H1 (cell line): ENCODE measurements around the gene DPF3. TPM values are rescaled to one million over a fixed set of nuclear protein-coding genes. Genes with fewer than 3 reads are reported as not detected.

Source experiments
- CTCF ChIA-PET: fragments of 300-600 bp; sonication (Branson Sonifier 250); formaldehyde crosslinking; loops from one replicate; lab custom pipeline; 2021; ENCODE audit not compliant: partially characterized antibody; lab: Charles Lee
- POLR2A ChIA-PET: fragments of 300-600 bp; sonication (Branson Sonifier 250); formaldehyde crosslinking; loops from one replicate; lab custom pipeline; 2021; ENCODE audit warnings: inconsistent platforms; ENCODE audit not compliant: partially characterized antibody; lab: Charles Lee
- DNase-seq, 2 experiments: peaks; one replicate each; pipeline versions ENCODE4 v3.0.0 to v3.0.0-alpha.2; 2010 to 2022; ENCODE audit warnings: low spot score in 2 of 2, low read depth in 1 of 2, mixed read lengths in 1 of 2
- FAIRE-seq: peaks from 2 replicates; lab custom pipeline; 2011; peaks lifted over from hg19 to GRCh38; lab: Jason Lieb, UNC
- H2AFZ ChIP-seq: 2 replicates; pipeline ENCODE4 v1.8.1; 2012; ENCODE audit warnings: low read length, inconsistent platforms
- H2AK5ac ChIP-seq: 2 replicates; pipeline ENCODE4 v1.6.1; 2013; ENCODE audit warnings: low read depth, low read length
- H2BK120ac ChIP-seq: replicated peaks from 2 replicates; pipeline ENCODE3; 2013; ENCODE audit warnings: low read depth, low read length, inconsistent platforms
- H2BK12ac ChIP-seq: 2 replicates; pipeline ENCODE4 v1.6.1; 2013; ENCODE audit warnings: low read depth, low read length
- H2BK15ac ChIP-seq: 2 replicates; pipeline ENCODE4 v1.6.1; 2013; ENCODE audit warnings: low read length
- H2BK20ac ChIP-seq: 2 replicates; pipeline ENCODE4 v1.6.1; 2013; ENCODE audit warnings: low read length
- H2BK5ac ChIP-seq: 2 replicates; pipeline ENCODE4 v1.6.1; 2013; ENCODE audit warnings: low read depth, low read length
- H3K14ac ChIP-seq: 2 replicates; pipeline ENCODE4 v1.6.1; 2013; ENCODE audit warnings: inconsistent platforms; ENCODE audit not compliant: insufficient read length
- H3K18ac ChIP-seq: 2 replicates; pipeline ENCODE4 v1.6.1; 2013; ENCODE audit warnings: low read length; ENCODE audit errors: extremely low read depth
- H3K23ac ChIP-seq: 2 replicates; pipeline ENCODE4 v1.6.1; 2013; ENCODE audit warnings: inconsistent platforms; ENCODE audit not compliant: insufficient read length
- H3K23me2 ChIP-seq: 2 replicates; pipeline ENCODE4 v1.6.1; 2013; ENCODE audit warnings: low read depth, low read length
- H3K27ac ChIP-seq: 2 replicates; pipeline ENCODE4 v1.6.1; 2011; ENCODE audit warnings: low read depth, low read length, inconsistent platforms
- H3K27me3 ChIP-seq, 4 experiments: replicated peaks in 1 of 4; 1 replicate in 1 of 4; 2 replicates in 3 of 4; pipeline versions ENCODE4 v1.6.1 to v1.8.1; 2011 to 2013; ENCODE audit warnings: low read length in 3 of 4, mild to moderate bottlenecking in 3 of 4, inconsistent platforms in 2 of 4, mixed read lengths in 2 of 4, moderate library complexity in 1 of 4; ENCODE audit not compliant: control insufficient read depth in 3 of 4, insufficient read depth in 3 of 4; ENCODE audit errors: extremely low read depth in 1 of 4
- H3K36me3 ChIP-seq, 4 experiments: 2 replicates each; pipeline versions ENCODE4 v1.6.1 to v1.8.1; 2011 to 2013; ENCODE audit warnings: mild to moderate bottlenecking in 4 of 4, low read length in 3 of 4, moderate library complexity in 2 of 4, control low read depth in 1 of 4, inconsistent platforms in 1 of 4; ENCODE audit not compliant: insufficient read depth in 4 of 4, control insufficient read depth in 2 of 4
- H3K4ac ChIP-seq: replicated peaks from 2 replicates; pipeline ENCODE3; 2013; ENCODE audit warnings: low read length, low read depth, mixed read lengths, inconsistent platforms; ENCODE audit not compliant: insufficient read length
- H3K4me1 ChIP-seq, 4 experiments: replicated peaks in 1 of 4; 1 replicate in 1 of 4; 2 replicates in 3 of 4; pipeline versions ENCODE4 v1.6.1 to v1.8.1; 2011 to 2013; ENCODE audit warnings: low read length in 3 of 4, inconsistent platforms in 2 of 4, mixed read lengths in 1 of 4; ENCODE audit not compliant: insufficient read depth in 4 of 4, control insufficient read depth in 3 of 4
- H3K4me2 ChIP-seq, 2 experiments: 2 replicates each; pipeline versions ENCODE4 v1.6.1 to v1.8.1; 2011 to 2013; ENCODE audit warnings: low read depth in 2 of 2, low read length in 2 of 2, control low read depth in 1 of 2, inconsistent platforms in 1 of 2, mild to moderate bottlenecking in 1 of 2; ENCODE audit not compliant: insufficient read depth in 1 of 2
- H3K4me3 ChIP-seq, 4 experiments: fragments of 200-600, 300-600 bp in 1 of 4; sonication (generic), shearing (Covaris generic), sonication (Bioruptor Twin) in 1 of 4; 2 replicates each; pipeline versions ENCODE4 v1.5.1 to v1.8.1; 2011 to 2016; ENCODE audit warnings: low read length in 4 of 4, low read depth in 3 of 4, control low read depth in 2 of 4, inconsistent platforms in 2 of 4, mild to moderate bottlenecking in 2 of 4, mixed read lengths in 1 of 4, moderate library complexity in 1 of 4; ENCODE audit not compliant: insufficient read depth in 2 of 4; ENCODE audit errors: extremely low read depth in 1 of 4
- H3K56ac ChIP-seq: replicated peaks from 2 replicates; pipeline ENCODE3; 2013; ENCODE audit warnings: low read depth, mild to moderate bottlenecking, mixed read lengths, low read length, inconsistent platforms; ENCODE audit not compliant: insufficient read length
- H3K79me1 ChIP-seq: 2 replicates; pipeline ENCODE4 v1.6.1; 2013; ENCODE audit warnings: low read depth, low read length, control low read depth
- H3K79me2 ChIP-seq, 2 experiments: 2 replicates each; pipeline versions ENCODE4 v1.6.1 to v1.8.1; 2012 to 2013; ENCODE audit warnings: low read length in 2 of 2, mild to moderate bottlenecking in 2 of 2, inconsistent platforms in 1 of 2; ENCODE audit not compliant: insufficient read depth in 2 of 2, control insufficient read depth in 1 of 2
- H3K9ac ChIP-seq, 4 experiments: replicated peaks in 1 of 4; 1 replicate in 1 of 4; 2 replicates in 3 of 4; pipeline versions ENCODE4 v1.6.1 to v1.8.1; 2011 to 2013; ENCODE audit warnings: low read depth in 3 of 4, low read length in 3 of 4, control low read depth in 2 of 4, mild to moderate bottlenecking in 2 of 4, moderate library complexity in 2 of 4, inconsistent platforms in 1 of 4; ENCODE audit errors: extremely low read depth in 1 of 4
- H3K9me3 ChIP-seq, 2 experiments: 2 replicates each; pipeline versions ENCODE4 v1.6.1 to v1.8.1; 2012 to 2013; ENCODE audit warnings: mild to moderate bottlenecking in 2 of 2, moderate library complexity in 2 of 2, control low read depth in 1 of 2, inconsistent platforms in 1 of 2, low read depth in 1 of 2, low read length in 1 of 2, mixed read lengths in 1 of 2; ENCODE audit not compliant: insufficient read depth in 2 of 2
- H4K20me1 ChIP-seq, 2 experiments: replicated peaks in 1 of 2; 2 replicates each; pipeline versions ENCODE3 to v1.8.1; 2011 to 2013; ENCODE audit warnings: inconsistent platforms in 2 of 2, low read length in 2 of 2, mild to moderate bottlenecking in 1 of 2; ENCODE audit not compliant: insufficient read depth in 2 of 2, control insufficient read depth in 1 of 2
- H4K5ac ChIP-seq: 2 replicates; pipeline ENCODE4 v1.6.1; 2013; ENCODE audit warnings: low read length, low read depth, mixed read lengths, inconsistent platforms; ENCODE audit not compliant: insufficient read length
- H4K8ac ChIP-seq: 2 replicates; pipeline ENCODE4 v1.8.0; 2013; ENCODE audit warnings: mild to moderate bottlenecking, moderate library complexity, low read length, inconsistent platforms; ENCODE audit not compliant: insufficient read depth; ENCODE audit errors: extremely low read depth
- H4K91ac ChIP-seq: replicated peaks from 2 replicates; pipeline ENCODE3; 2013; ENCODE audit warnings: low read length, mixed read lengths, inconsistent platforms; ENCODE audit not compliant: insufficient read length
- BCL11A ChIP-seq, 2 experiments: IDR thresholded peaks; one replicate each; pipeline ENCODE4 v1.6.1; 2011; ENCODE audit warnings: low read depth in 2 of 2, low read length in 2 of 2, mild to moderate bottlenecking in 2 of 2
- BRCA1 ChIP-seq: IDR thresholded peaks from 2 replicates; pipeline ENCODE4 v1.6.1; 2012; ENCODE audit warnings: low read depth, low read length, improper control_type of control experiment
- CBX8 ChIP-seq: fragments of 300-800, 300-1000 bp; sonication (generic); IDR thresholded peaks from 2 replicates; pipeline ENCODE4 v1.7.1; 2016; ENCODE audit warnings: low read depth, low read length, borderline replicate concordance
- EP300 ChIP-seq, 2 experiments: IDR thresholded peaks; 1 replicate in 1 of 2; 2 replicates in 1 of 2; pipeline ENCODE4 v1.6.1; 2011 to 2012; ENCODE audit warnings: low read depth in 2 of 2, low read length in 2 of 2, mild to moderate bottlenecking in 2 of 2, borderline replicate concordance in 1 of 2, inconsistent platforms in 1 of 2, moderate library complexity in 1 of 2
- JUN ChIP-seq: IDR thresholded peaks from 2 replicates; pipeline ENCODE4 v1.6.1; 2011; ENCODE audit warnings: low read depth, mild to moderate bottlenecking, improper control_type of control experiment, low read length
- PHF8 ChIP-seq: fragments of 200-600 bp; sonication (generic); conservative IDR thresholded peaks from 2 replicates; pipeline ENCODE4 v1.7.1; 2012; ENCODE audit warnings: low read depth, mild to moderate bottlenecking, inconsistent platforms, low read length, moderate library complexity
- WGBS, 2 experiments: shearing (Covaris generic) in 1 of 2; methylation state at CpG; one replicate each; pipeline versions ENCODE4 v1.1.6 to v1.1.7; 2013 to 2015; ENCODE audit warnings: low lambda C conversion rate in 2 of 2, mixed read lengths in 2 of 2, inconsistent platforms in 1 of 2, low coverage in 1 of 2, missing lambda C conversion rate in 1 of 2; ENCODE audit not compliant: insufficient replicate concordance in 2 of 2, insufficient coverage in 1 of 2, insufficient read length in 1 of 2; ENCODE audit errors: extremely low coverage in 1 of 2, missing lambda C conversion rate in 1 of 2; 5-methylcytosine and 5-hydroxymethylcytosine counted together
- polyA plus RNA-seq, 7 experiments: library from polyadenylated mRNA; depleted of rRNA in 3 of 7; stranded (reverse) in 5 of 7; unstranded in 2 of 7; fragments of >200 nt in 5 of 7; fragments of 200-250 nt in 2 of 7; gene quantifications; 1 replicate in 5 of 7; 2 replicates in 1 of 7; 4 replicates in 1 of 7; pipeline versions ENCODE4 v1.2.1 to v1.2.3, GENCODE V29; 2011 to 2013; ENCODE audit warnings: missing spikeins in 2 of 7, mixed read lengths in 2 of 7
- total RNA-seq: library from RNA; stranded (reverse); fragmentation: NEBNext Ultra II Directional; extraction: Animal tissue kit (Norgen Biotek cat#: 25700); gene quantifications from 2 replicates; pipeline ENCODE4 v1.2.1, GENCODE V29; 2021

Gene DPF3
- total and polyA plus RNA-seq, 2 of the 8 experiments (the other 6 are each of a cell fraction or from before 2014, with no cell fraction given): 0.19 TPM; not detected in 1

- ChIA-PET CTCF (no interaction called here), POLR2A (no interaction called here)
- Histone ChIP-seq H3K4me1 (no peaks in the 10 kb centered on the region; a peak in 1 of 7 replicates), H3K79me1 (no peaks in the 10 kb centered on the region), H2AFZ (no peak overlapping the region), H3K14ac (no peak overlapping the region), H2BK5ac (no peak overlapping the region), H4K91ac (no peak overlapping the region), H3K4me3 (no peak overlapping the region), H4K20me1 (no peaks in the 10 kb centered on the region), H3K27ac (no peak overlapping the region), H2AK5ac (no peak overlapping the region), H3K56ac (no peak overlapping the region), H2BK12ac (no peak overlapping the region), H2BK20ac (no peak overlapping the region), H3K9ac (no peak overlapping the region), H4K5ac (no peak overlapping the region), H2BK15ac (no peak overlapping the region), H3K4me2 (no peak overlapping the region), H3K9me3 (no peaks in the 10 kb centered on the region), H3K18ac (no peak overlapping the region), H3K27me3 (no peaks in the 10 kb centered on the region), H3K79me2 (no peaks in the 10 kb centered on the region), H3K4ac (no peak overlapping the region), H4K8ac (no peak overlapping the region; the same call in 1 of the 2 replicates), H3K23me2 (no peaks in the 10 kb centered on the region), H3K23ac (no peak overlapping the region), H2BK120ac (no peak overlapping the region), H3K36me3 (no peaks in the 10 kb centered on the region)
- no peak for TF ChIP-seq EP300 (IDR thresholded peaks at IDR 0.05; ENCODE audit: borderline replicate concordance in 1 of 2, low read depth in 2 of 2, low read length in 2 of 2)
- TF ChIP-seq JUN: no peak
- no peak for TF ChIP-seq BRCA1
- no peak for TF ChIP-seq PHF8
- no peak for TF ChIP-seq CBX8
- no peak for TF ChIP-seq BCL11A (IDR thresholded peaks at IDR 0.05; ENCODE audit: low read depth in 2 of 2, low read length in 2 of 2)
- 92% methylated on average over 14 of the region's 14 CpGs; no CpG with 5 or more reads in 1 of the 2 experiments for WGBS, 2 experiments
- FAIRE-seq: no peak
- DNase-seq: no peak
These were observed 299.6 kb downstream of the DPF3 start for GRCh38 chr14:72594099-72594901.
